Keratinocyte (primary cell): Measurements from ENCODE around the gene TMED7.

Experiments used
- EZH2 ChIP-seq: IDR thresholded peaks from one replicate; pipeline ENCODE4 v1.6.1; 2012; ENCODE audit warnings: inconsistent platforms, mild to moderate bottlenecking, low read length, moderate library complexity
- TF ChIP-seq, protein P1 (sequence below), 3 experiments: IDR thresholded peaks in 1 of 3; conservative IDR thresholded peaks in 1 of 3; optimal IDR thresholded peaks in 1 of 3; 2 replicates in 2 of 3; 3 replicates in 1 of 3; pipeline versions ENCODE3 to v1.5.1; 2011; ENCODE audit warnings: low read length in 3 of 3, mild to moderate bottlenecking in 3 of 3, moderate library complexity in 2 of 3, control low read depth in 1 of 3, inconsistent platforms in 1 of 3; ENCODE audit not compliant: insufficient read depth in 2 of 3; ENCODE audit errors: extremely low read depth in 1 of 3

DNA sequence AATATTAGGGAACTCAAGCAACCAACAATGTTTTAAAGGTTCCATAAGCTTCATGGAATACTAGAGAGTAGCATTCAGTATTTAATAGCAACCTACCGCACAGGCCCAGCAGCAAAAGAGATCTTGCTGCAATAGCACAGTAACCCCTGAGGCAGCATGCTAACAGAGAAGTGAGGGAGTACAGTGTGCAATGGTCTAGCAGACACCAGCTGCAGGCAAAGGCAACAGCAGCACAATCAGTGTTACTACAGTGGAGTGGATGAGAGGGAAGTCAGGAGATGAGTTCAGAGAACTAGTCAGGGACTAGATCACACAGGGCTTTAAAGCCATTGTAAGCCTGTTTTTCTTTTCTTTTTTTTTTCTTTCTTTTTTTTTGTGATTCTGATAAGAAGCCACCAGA lies 26.3 kb downstream of the TMED7 start:
- TF ChIP-seq, protein P1, sequence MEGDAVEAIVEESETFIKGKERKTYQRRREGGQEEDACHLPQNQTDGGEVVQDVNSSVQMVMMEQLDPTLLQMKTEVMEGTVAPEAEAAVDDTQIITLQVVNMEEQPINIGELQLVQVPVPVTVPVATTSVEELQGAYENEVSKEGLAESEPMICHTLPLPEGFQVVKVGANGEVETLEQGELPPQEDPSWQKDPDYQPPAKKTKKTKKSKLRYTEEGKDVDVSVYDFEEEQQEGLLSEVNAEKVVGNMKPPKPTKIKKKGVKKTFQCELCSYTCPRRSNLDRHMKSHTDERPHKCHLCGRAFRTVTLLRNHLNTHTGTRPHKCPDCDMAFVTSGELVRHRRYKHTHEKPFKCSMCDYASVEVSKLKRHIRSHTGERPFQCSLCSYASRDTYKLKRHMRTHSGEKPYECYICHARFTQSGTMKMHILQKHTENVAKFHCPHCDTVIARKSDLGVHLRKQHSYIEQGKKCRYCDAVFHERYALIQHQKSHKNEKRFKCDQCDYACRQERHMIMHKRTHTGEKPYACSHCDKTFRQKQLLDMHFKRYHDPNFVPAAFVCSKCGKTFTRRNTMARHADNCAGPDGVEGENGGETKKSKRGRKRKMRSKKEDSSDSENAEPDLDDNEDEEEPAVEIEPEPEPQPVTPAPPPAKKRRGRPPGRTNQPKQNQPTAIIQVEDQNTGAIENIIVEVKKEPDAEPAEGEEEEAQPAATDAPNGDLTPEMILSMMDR (optimal IDR thresholded peaks at IDR 0.05 in 1 of 3, IDR thresholded peaks at IDR 0.05 in 1 of 3, conservative IDR thresholded peaks at IDR 0.05 in 1 of 3; ENCODE audit: extremely low read depth in 1 of 3, insufficient read depth in 2 of 3, low read length in 3 of 3) = no peak
- no peak for TF ChIP-seq EZH2
